Mammary epithelial cell (primary cell): ENCODE measurements around the gene EVA1A.

ENCODE experiments used
- CTCF ChIP-seq, 2 donors: IDR thresholded peaks in 1 of 2; conservative IDR thresholded peaks in 1 of 2; 2 replicates each; pipeline ENCODE4 v1.5.1; 2011 to 2012; ENCODE audit warnings: inconsistent platforms in 2 of 2, low read length in 2 of 2, mild to moderate bottlenecking in 2 of 2, control low read depth in 1 of 2, low read depth in 1 of 2; ENCODE audit not compliant: insufficient read depth in 1 of 2; ENCODE audit errors: extremely low read depth in 1 of 2
- EZH2 ChIP-seq: IDR thresholded peaks from 2 replicates; pipeline ENCODE4 v1.6.1; 2012; ENCODE audit warnings: low read length, inconsistent platforms, borderline replicate concordance

DNA sequence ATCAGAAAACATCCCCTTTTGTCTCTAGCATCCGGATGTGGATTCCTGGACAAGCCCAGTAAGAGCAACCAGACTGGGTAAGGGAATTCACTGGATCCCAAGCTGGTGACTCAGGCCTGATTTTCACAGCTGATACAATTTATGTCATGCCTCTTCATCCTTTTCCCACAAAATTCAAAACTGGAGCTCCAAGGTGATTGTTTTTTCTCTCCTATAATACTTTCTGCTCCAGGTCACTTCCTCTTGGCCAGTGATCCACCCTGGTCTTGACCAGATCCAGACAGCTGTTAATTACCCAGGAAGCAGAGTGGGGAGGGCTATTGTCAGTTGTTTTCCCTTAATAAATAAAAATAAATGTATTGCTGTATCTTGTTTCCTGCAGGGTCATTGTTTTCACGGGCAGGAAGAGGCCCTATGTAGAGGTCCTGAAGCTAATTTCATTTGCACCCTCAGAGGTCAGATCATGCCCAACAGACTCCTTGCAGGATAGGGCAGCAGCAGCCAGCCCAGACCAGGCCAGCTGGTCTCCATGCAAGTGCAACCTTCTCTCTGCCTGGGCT is 57.6 kb downstream of the EVA1A start:
- TF ChIP-seq CTCF (conservative IDR thresholded peaks at IDR 0.05 in 1 of 2, IDR thresholded peaks at IDR 0.05 in 1 of 2; ENCODE audit: extremely low read depth in 1 of 2, insufficient read depth in 1 of 2, low read depth in 1 of 2, low read length in 2 of 2) (no peak), EZH2 (no peak)
